Right lobe of liver (tissue), 6 donors: ENCODE data around the gene SYNJ2. TPM values are rescaled to one million over a fixed set of nuclear protein-coding genes. Genes with fewer than 3 reads are reported as not detected.
A peak's percentile ranks its signal among the peaks of the same experiment; 100 is the strongest.

Experiments used
- ATAC-seq, 4 donors: fragments of 200-7000 bp; cut with Tn5 transposase; one replicate each; pipeline ENCODE4 v1.9.1; 2020; ENCODE audit warnings: mild to moderate bottlenecking in 4 of 4, moderate library complexity in 4 of 4
- DNase-seq, 3 donors: peaks; one replicate each; pipeline ENCODE4 v3.0.0-alpha.2; 2020
- H3K27ac ChIP-seq, 3 donors: fragments of 200-600 bp; one replicate each; pipeline ENCODE4 v1.8.0; 2022
- H3K27me3 ChIP-seq, 2 donors: fragments of 200-600 bp; one replicate each; pipeline ENCODE4 v1.8.0; 2022
- H3K36me3 ChIP-seq, 4 donors: fragments of 200-600 bp; sonication (generic) in 1 of 4; one replicate each; pipeline versions ENCODE4 v1.5.1 to v1.8.0; 2017 to 2022; ENCODE audit warnings: control low read depth in 1 of 4
- H3K4me1 ChIP-seq, 4 donors: fragments of 200-600 bp; sonication (generic) in 1 of 4; one replicate each; pipeline versions ENCODE4 v1.5.1 to v1.8.0; 2017 to 2022; ENCODE audit warnings: control low read depth in 1 of 4
- H3K4me3 ChIP-seq, 3 donors: fragments of 200-600 bp; one replicate each; pipeline ENCODE4 v1.8.0; 2022
- H3K9me3 ChIP-seq, 4 donors: fragments of 200-600 bp; sonication (generic) in 1 of 4; one replicate each; pipeline versions ENCODE4 v1.5.1 to v1.8.0; 2017 to 2022; ENCODE audit warnings: control low read depth in 1 of 4
- POLR2A ChIP-seq: fragments of 450-650 bp; IDR thresholded peaks from one replicate; pipeline ENCODE4 v1.6.1; 2017; ENCODE audit warnings: antibody characterized with exemption, mild to moderate bottlenecking
- WGBS: methylation state at CpG from one replicate; pipeline ENCODE4 v1.1.6; 2018; ENCODE audit warnings: low coverage, low lambda C conversion rate; ENCODE audit not compliant: insufficient coverage; ENCODE audit errors: missing lambda C conversion rate; 5-methylcytosine and 5-hydroxymethylcytosine counted together
- intact Hi-C, 2 donors: fragments of 100-400 bp; cut with DNase I; formaldehyde crosslinking; loops; one replicate each; pipeline versions ENCODE4 v1.11.2 to v1.14.1; 2022
- total RNA-seq, 6 experiments: library from RNA; depleted of rRNA in 2 of 6; stranded (reverse); fragments of >200 nt in 2 of 6; fragmentation: NEBNext Ultra II Directional in 3 of 6; extraction: Animal tissue kit (Norgen Biotek cat#: 25700) in 3 of 6; gene quantifications; one replicate each; pipeline versions ENCODE4 v1.1.0 to v1.2.4, GENCODE V29; 2016 to 2023
- TF ChIP-seq, protein P1 (sequence below), 4 donors: fragments of 200-600 bp in 3 of 4; fragments of 450-650 bp in 1 of 4; IDR thresholded peaks; one replicate each; pipeline versions ENCODE4 v1.5.1 to v1.8.0; 2016 to 2022; ENCODE audit warnings: antibody characterized with exemption in 4 of 4, mild to moderate bottlenecking in 2 of 4
- donor health status: DM: no; HTN: yes; CAD: no.
- donor health status: DM: no; HTN: no; CAD: no.
- donor health status: DM: no; HTN: no; CAD: no.
- donor health status: DM: no; HTN: yes; CAD: no.
- donor health status: DM: no; HTN: yes; CAD: no.

Gene SYNJ2
- total RNA-seq, 6 experiments from 2014 or later: 3.2 to 7.4 (median 4.2) TPM

DNA sequence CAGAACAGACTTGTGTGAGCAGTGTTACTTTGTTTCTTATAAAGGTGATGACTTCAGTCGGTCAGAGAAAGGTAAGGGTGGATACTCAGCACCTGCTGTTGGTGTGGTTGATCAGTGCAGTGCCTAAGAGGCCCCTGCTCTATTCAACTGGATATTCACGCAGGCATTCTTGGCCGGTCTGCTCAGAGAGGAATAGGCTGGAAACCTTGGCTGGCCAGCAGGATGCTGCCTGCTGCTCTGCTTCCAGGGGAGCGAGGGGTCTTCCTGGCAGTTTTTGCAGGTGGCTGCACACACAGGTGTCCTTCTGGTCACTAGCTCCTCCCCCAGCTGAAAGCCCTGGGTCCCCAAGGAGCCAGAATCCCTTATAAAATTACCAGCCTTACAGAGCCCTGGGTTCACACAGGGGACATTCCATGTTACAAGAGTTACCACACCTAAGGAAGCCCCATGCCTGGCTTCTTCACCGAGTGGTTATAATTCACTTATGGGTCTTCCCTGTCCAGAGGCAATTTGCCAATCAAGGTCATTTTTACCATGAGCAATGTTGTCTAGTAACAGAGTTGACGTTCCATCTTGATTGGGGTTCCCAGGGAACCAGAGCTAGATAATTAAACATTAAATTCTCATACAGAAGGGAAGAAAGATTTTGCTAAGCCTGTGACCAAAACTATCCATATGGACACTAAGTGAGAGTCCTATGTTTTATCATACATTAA lies 16.4 kb downstream of the SYNJ2 start:
- TF ChIP-seq, protein P1, sequence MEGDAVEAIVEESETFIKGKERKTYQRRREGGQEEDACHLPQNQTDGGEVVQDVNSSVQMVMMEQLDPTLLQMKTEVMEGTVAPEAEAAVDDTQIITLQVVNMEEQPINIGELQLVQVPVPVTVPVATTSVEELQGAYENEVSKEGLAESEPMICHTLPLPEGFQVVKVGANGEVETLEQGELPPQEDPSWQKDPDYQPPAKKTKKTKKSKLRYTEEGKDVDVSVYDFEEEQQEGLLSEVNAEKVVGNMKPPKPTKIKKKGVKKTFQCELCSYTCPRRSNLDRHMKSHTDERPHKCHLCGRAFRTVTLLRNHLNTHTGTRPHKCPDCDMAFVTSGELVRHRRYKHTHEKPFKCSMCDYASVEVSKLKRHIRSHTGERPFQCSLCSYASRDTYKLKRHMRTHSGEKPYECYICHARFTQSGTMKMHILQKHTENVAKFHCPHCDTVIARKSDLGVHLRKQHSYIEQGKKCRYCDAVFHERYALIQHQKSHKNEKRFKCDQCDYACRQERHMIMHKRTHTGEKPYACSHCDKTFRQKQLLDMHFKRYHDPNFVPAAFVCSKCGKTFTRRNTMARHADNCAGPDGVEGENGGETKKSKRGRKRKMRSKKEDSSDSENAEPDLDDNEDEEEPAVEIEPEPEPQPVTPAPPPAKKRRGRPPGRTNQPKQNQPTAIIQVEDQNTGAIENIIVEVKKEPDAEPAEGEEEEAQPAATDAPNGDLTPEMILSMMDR (IDR thresholded peaks at IDR 0.05): no peak
- TF ChIP-seq POLR2A: no peak
- DNase-seq (peak in 1 of 3 donors; percentile 1), ATAC-seq (no peak)
- intact Hi-C loops: no loop called here
- no CpG with 5 or more reads among the region's 6 CpGs for WGBS
- Histone ChIP-seq H3K9me3 (no peaks in the 10 kb centered on the region), H3K36me3 (no peaks in the 10 kb centered on the region), H3K27me3 (no peaks in the 10 kb centered on the region), H3K4me3 (no peak overlapping the region), H3K27ac (no peak overlapping the region), H3K4me1 (peaks cover 0 to 34% (median 14%) of the 10 kb centered on the region in 4 donors)

DNA sequence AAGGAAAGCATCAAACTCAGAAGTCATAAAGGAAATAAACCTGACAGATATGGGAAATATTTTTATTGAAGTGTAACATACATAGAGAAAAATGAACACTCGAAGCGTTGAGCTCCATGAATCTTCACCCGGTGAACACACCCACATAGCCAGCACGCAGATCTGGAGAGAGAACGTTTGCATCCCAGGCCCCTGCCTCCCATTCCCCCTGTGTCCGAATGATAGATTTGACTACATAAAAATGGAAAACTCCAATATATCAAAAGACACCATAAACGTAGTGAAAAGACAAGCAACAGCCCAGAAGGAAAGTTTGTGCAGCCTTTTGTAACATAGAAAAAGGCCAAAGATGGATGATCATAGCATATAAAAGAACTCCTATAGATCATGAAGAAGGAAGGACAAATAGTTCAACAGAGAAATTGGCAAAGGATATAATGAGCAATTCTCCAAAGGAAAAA lies 17.1 kb downstream of the SYNJ2 start:
- no peak for DNase-seq
- 88% methylated on average over 7 of the region's 7 CpGs for WGBS
- Histone ChIP-seq H3K27ac (no peak overlapping the region), H3K9me3 (no peaks in the 10 kb centered on the region), H3K27me3 (no peaks in the 10 kb centered on the region), H3K4me3 (no peak overlapping the region), H3K4me1 (peaks cover 0 to 33% (median 12%) of the 10 kb centered on the region in 4 donors), H3K36me3 (no peaks in the 10 kb centered on the region)
- no peak for ATAC-seq
- intact Hi-C loops: no loop called here
- TF ChIP-seq POLR2A: no peak
- TF ChIP-seq, protein P1 (IDR thresholded peaks at IDR 0.05): no peak

DNA sequence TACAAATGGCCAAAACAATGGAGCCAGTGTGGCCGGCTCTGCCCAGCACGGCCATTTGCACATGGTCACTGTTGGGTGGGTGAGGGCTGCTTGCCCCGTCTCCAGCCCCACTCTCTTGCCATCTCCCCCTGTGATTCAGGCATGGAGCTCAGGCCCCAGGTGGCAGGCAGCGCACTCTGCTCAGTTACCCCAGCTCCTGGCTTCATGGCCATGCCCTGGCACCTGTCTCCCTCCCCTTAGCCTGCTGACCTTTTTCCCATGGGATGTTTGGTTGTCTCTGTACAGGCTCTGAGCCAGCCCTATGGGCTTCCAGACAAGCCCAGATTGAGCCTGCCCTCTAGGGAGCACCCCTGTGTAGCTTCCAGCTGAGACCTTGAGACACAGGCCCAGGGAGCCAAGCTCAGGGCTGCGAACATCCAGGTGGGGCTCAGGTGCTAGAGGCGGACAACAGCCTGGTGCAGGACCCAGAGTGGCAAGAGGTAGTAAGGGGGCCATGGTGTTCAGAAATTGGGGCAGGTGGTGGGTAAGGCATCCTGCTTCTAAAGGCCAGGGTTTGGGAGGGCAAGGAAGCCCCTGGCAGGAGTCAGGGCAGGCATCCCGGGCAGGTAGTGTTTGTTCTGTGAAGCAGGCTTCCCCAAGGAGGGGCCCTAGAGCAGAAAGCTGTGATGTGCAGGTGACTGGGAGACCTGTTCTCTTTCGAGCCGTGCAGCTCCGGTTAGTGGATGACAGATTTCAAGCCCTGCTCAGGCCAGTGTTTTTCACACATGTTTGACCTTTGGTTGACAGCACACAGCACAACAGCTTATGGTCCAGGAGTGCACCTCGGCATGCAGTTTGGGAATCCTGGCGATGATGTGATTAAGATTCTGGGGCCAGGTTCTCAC lies 17.7 kb downstream of the SYNJ2 start:
- peak; percentile 28 to 77 (median 76) for DNase-seq

DNA sequence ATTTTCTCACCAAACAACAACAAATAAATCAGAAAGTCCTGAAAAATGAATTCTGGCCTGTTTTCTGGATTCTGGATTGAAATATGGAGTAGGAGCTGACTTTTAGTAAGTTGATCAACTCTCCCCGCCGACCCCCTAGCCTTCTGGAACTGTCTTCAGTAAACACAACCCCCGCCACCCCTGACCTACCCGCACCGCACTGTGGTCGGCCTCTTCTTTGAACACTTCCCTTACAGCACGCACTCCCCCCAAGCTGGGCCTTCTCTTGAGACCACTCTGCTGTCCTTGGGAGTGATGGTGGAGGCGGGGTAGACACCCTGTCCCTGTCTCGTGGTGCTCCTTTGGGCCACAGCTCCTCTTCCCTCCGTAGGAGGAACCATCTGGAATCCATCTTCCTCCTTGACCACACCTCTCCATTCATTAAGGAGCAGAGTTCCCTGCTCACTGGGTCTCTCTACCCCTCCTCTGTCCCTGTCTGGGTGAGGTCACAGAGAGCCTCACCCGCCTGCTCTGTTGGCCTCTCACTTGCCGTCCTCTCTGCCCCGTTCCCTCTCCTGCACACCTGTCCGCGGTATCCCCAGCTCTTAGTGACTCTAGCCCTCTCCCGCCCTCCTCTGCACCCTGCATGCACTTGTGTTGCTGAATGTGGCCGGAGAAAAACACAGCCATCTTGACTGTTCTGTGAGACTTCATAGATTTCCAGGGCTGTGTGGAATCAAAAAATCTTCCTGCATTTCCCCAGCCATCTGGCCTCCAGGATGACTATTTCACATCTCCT lies 19.1 kb downstream of the SYNJ2 start:
- TF ChIP-seq, protein P1 (IDR thresholded peaks at IDR 0.05): no peak
- TF ChIP-seq POLR2A: no peak

More for the DNA sequence above, 17.7 kb downstream of the SYNJ2 start:
- Histone ChIP-seq H3K27ac (no peak overlapping the region), H3K4me1 (peaks cover 0 to 26% (median 8%) of the 10 kb centered on the region in 4 donors), H3K27me3 (no peaks in the 10 kb centered on the region), H3K4me3 (no peak overlapping the region), H3K36me3 (no peaks in the 10 kb centered on the region), H3K9me3 (no peaks in the 10 kb centered on the region)
- TF ChIP-seq, protein P1 (IDR thresholded peaks at IDR 0.05): peak in 1 of 4 donors; percentile 23
- no peak for TF ChIP-seq POLR2A
- intact Hi-C loops: no loop called here
- peak; percentile 75 to 97 (median 84) for ATAC-seq
- WGBS: 27% methylated on average over 4 of the region's 12 CpGs

More for the DNA sequence above, 19.1 kb downstream of the SYNJ2 start:
- intact Hi-C loops: no loop called here
- ATAC-seq (no peak), DNase-seq (peak in 1 of 3 donors; percentile 11)
- Histone ChIP-seq H3K27ac (no peak overlapping the region), H3K27me3 (no peaks in the 10 kb centered on the region), H3K36me3 (no peaks in the 10 kb centered on the region), H3K4me1 (peaks cover 0 to 13% (median 6%) of the 10 kb centered on the region in 4 donors), H3K4me3 (no peak overlapping the region), H3K9me3 (no peaks in the 10 kb centered on the region)
- WGBS: 82% methylated on average over 10 of the region's 17 CpGs
